WTC11 (cell line): ENCODE data around the gene DNAH7. TPM values are rescaled to one million over a fixed set of nuclear protein-coding genes. Genes with fewer than 3 reads are reported as not detected.

ENCODE experiments used
- ATAC-seq: fragments of 200-7000 bp; cut with Tn5 transposase; 2 replicates; pipeline ENCODE4 v1.10.0; 2021; ENCODE audit warnings: mild to moderate bottlenecking, moderate library complexity
- CTCF ChIA-PET: fragments of 300-600 bp; sonication (Branson Sonifier 250); formaldehyde crosslinking; loops from one replicate; lab custom pipeline; 2021; ENCODE audit warnings: antibody characterized with exemption; lab: Charles Lee
- POLR2A ChIA-PET: fragments of 350-600 bp; sonication (Branson Sonifier 250); formaldehyde crosslinking; loops from one replicate; lab custom pipeline; 2021; ENCODE audit warnings: antibody characterized with exemption; lab: Charles Lee
- DNase-seq: peaks from one replicate; pipeline ENCODE4 v3.0.0; 2021; ENCODE audit warnings: low spot score
- H3K27ac Mint-ChIP-seq: 2 replicates; pipeline ENCODE4 v1.8.0; 2021; ENCODE audit warnings: mixed read lengths
- H3K27me3 Mint-ChIP-seq: 2 replicates; pipeline ENCODE4 v1.8.0; 2021; ENCODE audit warnings: low read depth, mild to moderate bottlenecking, moderate library complexity, mixed read lengths
- H3K36me3 Mint-ChIP-seq: 2 replicates; pipeline ENCODE4 v1.8.0; 2021; ENCODE audit warnings: mixed read lengths
- H3K4me1 Mint-ChIP-seq: 2 replicates; pipeline ENCODE4 v1.8.0; 2022; ENCODE audit warnings: mixed read lengths
- H3K4me3 Mint-ChIP-seq: 2 replicates; pipeline ENCODE4 v1.8.0; 2021; ENCODE audit warnings: mild to moderate bottlenecking, moderate library complexity, mixed read lengths
- H3K9me3 Mint-ChIP-seq: 2 replicates; pipeline ENCODE4 v1.8.0; 2021; ENCODE audit warnings: mixed read lengths
- EMX1 ChIP-seq: fragments of 250-450 bp; sonication (Bioruptor Pico); IDR thresholded peaks from 2 replicates; pipeline ENCODE4 v1.8.0; 2021; ENCODE audit warnings: mild to moderate bottlenecking
- HMGA2 ChIP-seq: fragments of 250-450 bp; sonication (Bioruptor Pico); IDR thresholded peaks from 2 replicates; pipeline ENCODE4 v1.4.0; 2021; ENCODE audit warnings: mild to moderate bottlenecking, moderate library complexity
- JUN ChIP-seq: sonication (generic); formaldehyde crosslinking; IDR thresholded peaks from 2 replicates; pipeline ENCODE4 v1.8.0; 2023; ENCODE audit warnings: mild to moderate bottlenecking, missing genetic modification reagents
- NFYB ChIP-seq: sonication (generic); formaldehyde crosslinking; conservative IDR thresholded peaks from 2 replicates; pipeline ENCODE4 v1.8.0; 2022; ENCODE audit warnings: low read depth, missing genetic modification reagents
- SMAD4 ChIP-seq: sonication (generic); formaldehyde crosslinking; IDR thresholded peaks from 2 replicates; pipeline ENCODE4 v1.8.0; 2022; ENCODE audit warnings: mild to moderate bottlenecking, missing genetic modification reagents
- TEAD1 ChIP-seq: sonication (generic); formaldehyde crosslinking; IDR thresholded peaks from 2 replicates; pipeline ENCODE4 v1.8.0; 2022; ENCODE audit warnings: mild to moderate bottlenecking, missing genetic modification reagents
- ZNF423 ChIP-seq: fragments of 250-450 bp; sonication (Bioruptor Pico); IDR thresholded peaks from 2 replicates; pipeline ENCODE4 v2.1.2; 2022; ENCODE audit warnings: mild to moderate bottlenecking, moderate library complexity
- total RNA-seq: library from RNA; stranded (reverse); gene quantifications from 3 replicates; pipeline ENCODE4 v1.2.3, GENCODE V29; 2021
- TF ChIP-seq, protein P1 (sequence below): sonication (generic); formaldehyde crosslinking; IDR thresholded peaks from 2 replicates; pipeline ENCODE4 v1.8.1; 2023; ENCODE audit warnings: mild to moderate bottlenecking, missing genetic modification reagents, moderate library complexity
- TF ChIP-seq, protein P2 (sequence below): sonication (generic); formaldehyde crosslinking; IDR thresholded peaks from 2 replicates; pipeline ENCODE4 v1.8.1; 2023; ENCODE audit warnings: mild to moderate bottlenecking, missing genetic modification reagents, borderline replicate concordance
- TF ChIP-seq, protein P3 (sequence below): sonication (generic); formaldehyde crosslinking; IDR thresholded peaks from 2 replicates; pipeline ENCODE4 v1.8.0; 2022; ENCODE audit warnings: mild to moderate bottlenecking, missing genetic modification reagents
- TF ChIP-seq, protein P4 (sequence below): sonication (generic); formaldehyde crosslinking; conservative IDR thresholded peaks from 2 replicates; pipeline ENCODE4 v1.8.1; 2023; ENCODE audit warnings: mild to moderate bottlenecking, low read depth, missing genetic modification reagents, moderate library complexity
- TF ChIP-seq, protein P5 (sequence below): fragments of 200-600 bp; IDR thresholded peaks from 2 replicates; pipeline ENCODE4 v1.8.0; 2022; ENCODE audit warnings: antibody characterized with exemption
- TF ChIP-seq, protein P6 (sequence below): sonication (generic); formaldehyde crosslinking; IDR thresholded peaks from 2 replicates; pipeline ENCODE4 v1.8.0; 2022; ENCODE audit warnings: mild to moderate bottlenecking, missing genetic modification reagents
- TF ChIP-seq, protein P7 (sequence below): sonication (generic); formaldehyde crosslinking; IDR thresholded peaks from 2 replicates; pipeline ENCODE4 v1.8.1; 2023; ENCODE audit warnings: mild to moderate bottlenecking, missing genetic modification reagents, moderate library complexity
- TF ChIP-seq, protein P8 (sequence below): sonication (generic); formaldehyde crosslinking; IDR thresholded peaks from 2 replicates; pipeline ENCODE4 v1.8.1; 2023; ENCODE audit warnings: mild to moderate bottlenecking, moderate library complexity, missing genetic modification reagents
- TF ChIP-seq, protein P9 (sequence below): sonication (generic); formaldehyde crosslinking; IDR thresholded peaks from 2 replicates; pipeline ENCODE4 v1.8.1; 2023; ENCODE audit warnings: mild to moderate bottlenecking, missing genetic modification reagents
- TF ChIP-seq, protein P10 (sequence below): fragments of 250-450 bp; sonication (Bioruptor Pico); IDR thresholded peaks from 2 replicates; pipeline ENCODE4 v2.1.2; 2022; ENCODE audit warnings: mild to moderate bottlenecking, moderate library complexity

Gene DNAH7
- total RNA-seq, 1 experiment from 2014 or later: 0.04 TPM

DNA sequence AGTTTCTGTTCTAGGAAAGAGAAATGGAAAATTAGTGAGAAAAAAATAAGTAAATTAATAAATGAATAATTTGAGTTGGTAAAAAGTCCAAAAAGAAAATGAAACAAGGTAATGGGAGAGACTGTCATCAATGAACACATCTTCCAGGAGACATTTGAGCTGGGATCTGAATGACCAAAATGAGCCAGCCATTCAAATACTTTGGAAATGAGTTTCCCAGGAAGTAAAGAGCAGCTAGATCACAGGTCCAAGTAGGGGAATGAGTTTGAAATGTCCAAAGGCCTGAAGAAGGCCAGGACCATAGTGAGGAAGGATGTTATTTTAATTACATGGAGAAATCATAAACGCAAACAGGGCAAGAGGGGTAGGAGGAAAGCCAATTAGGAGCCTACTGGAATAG lies 6.6 kb upstream of the DNAH7 start (continued):
- TF ChIP-seq, protein P1, sequence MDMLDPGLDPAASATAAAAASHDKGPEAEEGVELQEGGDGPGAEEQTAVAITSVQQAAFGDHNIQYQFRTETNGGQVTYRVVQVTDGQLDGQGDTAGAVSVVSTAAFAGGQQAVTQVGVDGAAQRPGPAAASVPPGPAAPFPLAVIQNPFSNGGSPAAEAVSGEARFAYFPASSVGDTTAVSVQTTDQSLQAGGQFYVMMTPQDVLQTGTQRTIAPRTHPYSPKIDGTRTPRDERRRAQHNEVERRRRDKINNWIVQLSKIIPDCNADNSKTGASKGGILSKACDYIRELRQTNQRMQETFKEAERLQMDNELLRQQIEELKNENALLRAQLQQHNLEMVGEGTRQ (CRISPR knock-in tag): no peak
- TF ChIP-seq, protein P2, sequence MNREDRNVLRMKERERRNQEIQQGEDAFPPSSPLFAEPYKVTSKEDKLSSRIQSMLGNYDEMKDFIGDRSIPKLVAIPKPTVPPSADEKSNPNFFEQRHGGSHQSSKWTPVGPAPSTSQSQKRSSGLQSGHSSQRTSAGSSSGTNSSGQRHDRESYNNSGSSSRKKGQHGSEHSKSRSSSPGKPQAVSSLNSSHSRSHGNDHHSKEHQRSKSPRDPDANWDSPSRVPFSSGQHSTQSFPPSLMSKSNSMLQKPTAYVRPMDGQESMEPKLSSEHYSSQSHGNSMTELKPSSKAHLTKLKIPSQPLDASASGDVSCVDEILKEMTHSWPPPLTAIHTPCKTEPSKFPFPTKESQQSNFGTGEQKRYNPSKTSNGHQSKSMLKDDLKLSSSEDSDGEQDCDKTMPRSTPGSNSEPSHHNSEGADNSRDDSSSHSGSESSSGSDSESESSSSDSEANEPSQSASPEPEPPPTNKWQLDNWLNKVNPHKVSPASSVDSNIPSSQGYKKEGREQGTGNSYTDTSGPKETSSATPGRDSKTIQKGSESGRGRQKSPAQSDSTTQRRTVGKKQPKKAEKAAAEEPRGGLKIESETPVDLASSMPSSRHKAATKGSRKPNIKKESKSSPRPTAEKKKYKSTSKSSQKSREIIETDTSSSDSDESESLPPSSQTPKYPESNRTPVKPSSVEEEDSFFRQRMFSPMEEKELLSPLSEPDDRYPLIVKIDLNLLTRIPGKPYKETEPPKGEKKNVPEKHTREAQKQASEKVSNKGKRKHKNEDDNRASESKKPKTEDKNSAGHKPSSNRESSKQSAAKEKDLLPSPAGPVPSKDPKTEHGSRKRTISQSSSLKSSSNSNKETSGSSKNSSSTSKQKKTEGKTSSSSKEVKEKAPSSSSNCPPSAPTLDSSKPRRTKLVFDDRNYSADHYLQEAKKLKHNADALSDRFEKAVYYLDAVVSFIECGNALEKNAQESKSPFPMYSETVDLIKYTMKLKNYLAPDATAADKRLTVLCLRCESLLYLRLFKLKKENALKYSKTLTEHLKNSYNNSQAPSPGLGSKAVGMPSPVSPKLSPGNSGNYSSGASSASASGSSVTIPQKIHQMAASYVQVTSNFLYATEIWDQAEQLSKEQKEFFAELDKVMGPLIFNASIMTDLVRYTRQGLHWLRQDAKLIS (CRISPR knock-in tag): no peak
- TF ChIP-seq, protein P3, sequence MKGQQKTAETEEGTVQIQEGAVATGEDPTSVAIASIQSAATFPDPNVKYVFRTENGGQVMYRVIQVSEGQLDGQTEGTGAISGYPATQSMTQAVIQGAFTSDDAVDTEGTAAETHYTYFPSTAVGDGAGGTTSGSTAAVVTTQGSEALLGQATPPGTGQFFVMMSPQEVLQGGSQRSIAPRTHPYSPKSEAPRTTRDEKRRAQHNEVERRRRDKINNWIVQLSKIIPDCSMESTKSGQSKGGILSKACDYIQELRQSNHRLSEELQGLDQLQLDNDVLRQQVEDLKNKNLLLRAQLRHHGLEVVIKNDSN (CRISPR knock-in tag): no peak
- no peak for TF ChIP-seq JUN (CRISPR knock-in tag)
- TF ChIP-seq TEAD1: no peak
- no peak for TF ChIP-seq ZNF423 (CRISPR knock-in tag)
- TF ChIP-seq, protein P4, sequence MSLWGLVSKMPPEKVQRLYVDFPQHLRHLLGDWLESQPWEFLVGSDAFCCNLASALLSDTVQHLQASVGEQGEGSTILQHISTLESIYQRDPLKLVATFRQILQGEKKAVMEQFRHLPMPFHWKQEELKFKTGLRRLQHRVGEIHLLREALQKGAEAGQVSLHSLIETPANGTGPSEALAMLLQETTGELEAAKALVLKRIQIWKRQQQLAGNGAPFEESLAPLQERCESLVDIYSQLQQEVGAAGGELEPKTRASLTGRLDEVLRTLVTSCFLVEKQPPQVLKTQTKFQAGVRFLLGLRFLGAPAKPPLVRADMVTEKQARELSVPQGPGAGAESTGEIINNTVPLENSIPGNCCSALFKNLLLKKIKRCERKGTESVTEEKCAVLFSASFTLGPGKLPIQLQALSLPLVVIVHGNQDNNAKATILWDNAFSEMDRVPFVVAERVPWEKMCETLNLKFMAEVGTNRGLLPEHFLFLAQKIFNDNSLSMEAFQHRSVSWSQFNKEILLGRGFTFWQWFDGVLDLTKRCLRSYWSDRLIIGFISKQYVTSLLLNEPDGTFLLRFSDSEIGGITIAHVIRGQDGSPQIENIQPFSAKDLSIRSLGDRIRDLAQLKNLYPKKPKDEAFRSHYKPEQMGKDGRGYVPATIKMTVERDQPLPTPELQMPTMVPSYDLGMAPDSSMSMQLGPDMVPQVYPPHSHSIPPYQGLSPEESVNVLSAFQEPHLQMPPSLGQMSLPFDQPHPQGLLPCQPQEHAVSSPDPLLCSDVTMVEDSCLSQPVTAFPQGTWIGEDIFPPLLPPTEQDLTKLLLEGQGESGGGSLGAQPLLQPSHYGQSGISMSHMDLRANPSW (CRISPR knock-in tag): no peak
- TF ChIP-seq, protein P5, sequence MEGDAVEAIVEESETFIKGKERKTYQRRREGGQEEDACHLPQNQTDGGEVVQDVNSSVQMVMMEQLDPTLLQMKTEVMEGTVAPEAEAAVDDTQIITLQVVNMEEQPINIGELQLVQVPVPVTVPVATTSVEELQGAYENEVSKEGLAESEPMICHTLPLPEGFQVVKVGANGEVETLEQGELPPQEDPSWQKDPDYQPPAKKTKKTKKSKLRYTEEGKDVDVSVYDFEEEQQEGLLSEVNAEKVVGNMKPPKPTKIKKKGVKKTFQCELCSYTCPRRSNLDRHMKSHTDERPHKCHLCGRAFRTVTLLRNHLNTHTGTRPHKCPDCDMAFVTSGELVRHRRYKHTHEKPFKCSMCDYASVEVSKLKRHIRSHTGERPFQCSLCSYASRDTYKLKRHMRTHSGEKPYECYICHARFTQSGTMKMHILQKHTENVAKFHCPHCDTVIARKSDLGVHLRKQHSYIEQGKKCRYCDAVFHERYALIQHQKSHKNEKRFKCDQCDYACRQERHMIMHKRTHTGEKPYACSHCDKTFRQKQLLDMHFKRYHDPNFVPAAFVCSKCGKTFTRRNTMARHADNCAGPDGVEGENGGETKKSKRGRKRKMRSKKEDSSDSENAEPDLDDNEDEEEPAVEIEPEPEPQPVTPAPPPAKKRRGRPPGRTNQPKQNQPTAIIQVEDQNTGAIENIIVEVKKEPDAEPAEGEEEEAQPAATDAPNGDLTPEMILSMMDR: no peak
- TF ChIP-seq, protein P6, sequence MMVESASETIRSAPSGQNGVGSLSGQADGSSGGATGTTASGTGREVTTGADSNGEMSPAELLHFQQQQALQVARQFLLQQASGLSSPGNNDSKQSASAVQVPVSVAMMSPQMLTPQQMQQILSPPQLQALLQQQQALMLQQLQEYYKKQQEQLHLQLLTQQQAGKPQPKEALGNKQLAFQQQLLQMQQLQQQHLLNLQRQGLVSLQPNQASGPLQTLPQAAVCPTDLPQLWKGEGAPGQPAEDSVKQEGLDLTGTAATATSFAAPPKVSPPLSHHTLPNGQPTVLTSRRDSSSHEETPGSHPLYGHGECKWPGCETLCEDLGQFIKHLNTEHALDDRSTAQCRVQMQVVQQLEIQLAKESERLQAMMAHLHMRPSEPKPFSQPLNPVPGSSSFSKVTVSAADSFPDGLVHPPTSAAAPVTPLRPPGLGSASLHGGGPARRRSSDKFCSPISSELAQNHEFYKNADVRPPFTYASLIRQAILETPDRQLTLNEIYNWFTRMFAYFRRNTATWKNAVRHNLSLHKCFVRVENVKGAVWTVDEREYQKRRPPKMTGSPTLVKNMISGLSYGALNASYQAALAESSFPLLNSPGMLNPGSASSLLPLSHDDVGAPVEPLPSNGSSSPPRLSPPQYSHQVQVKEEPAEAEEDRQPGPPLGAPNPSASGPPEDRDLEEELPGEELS (CRISPR knock-in tag): no peak
- TF ChIP-seq NFYB: no peak

DNA sequence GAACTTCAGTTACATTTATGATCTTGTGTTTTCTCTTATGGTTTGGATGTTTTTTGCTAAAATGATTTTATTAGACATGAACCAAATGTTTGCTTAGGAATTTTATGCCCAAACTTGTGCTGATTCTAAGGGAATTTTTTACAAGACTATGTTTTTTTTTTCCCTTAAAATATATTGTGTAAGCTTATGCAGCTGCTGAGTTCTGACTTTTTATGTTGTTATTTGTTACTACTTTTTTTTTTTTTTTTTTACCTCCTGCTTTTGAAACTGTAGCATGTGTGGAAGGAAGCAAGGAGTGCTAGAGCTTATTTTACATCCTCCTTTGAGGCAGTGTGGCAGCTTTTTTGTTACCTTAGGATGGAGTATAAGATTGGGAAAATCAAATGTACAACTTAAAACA lies 6.0 kb upstream of the DNAH7 start:
- no peaks in the 10 kb centered on the region for H3K36me3 Mint-ChIP-seq
- ChIA-PET POLR2A (no interaction called here), CTCF (no interaction called here)
- H3K4me1 Mint-ChIP-seq: peaks cover 12% of the 10 kb centered on the region
- ATAC-seq (no peak), DNase-seq (no peak)
- H3K4me3 Mint-ChIP-seq: no peak overlapping the region
- H3K27ac Mint-ChIP-seq: no peak overlapping the region
- peaks cover 5% of the 10 kb centered on the region; the same call in 1 of the 2 replicates for H3K27me3 Mint-ChIP-seq
- H3K9me3 Mint-ChIP-seq: no peaks in the 10 kb centered on the region
- TF ChIP-seq TEAD1 (no peak), EMX1 (CRISPR knock-in tag) (no peak), SMAD4 (CRISPR knock-in tag) (no peak), HMGA2 (CRISPR knock-in tag) (no peak)
- TF ChIP-seq, protein P7, sequence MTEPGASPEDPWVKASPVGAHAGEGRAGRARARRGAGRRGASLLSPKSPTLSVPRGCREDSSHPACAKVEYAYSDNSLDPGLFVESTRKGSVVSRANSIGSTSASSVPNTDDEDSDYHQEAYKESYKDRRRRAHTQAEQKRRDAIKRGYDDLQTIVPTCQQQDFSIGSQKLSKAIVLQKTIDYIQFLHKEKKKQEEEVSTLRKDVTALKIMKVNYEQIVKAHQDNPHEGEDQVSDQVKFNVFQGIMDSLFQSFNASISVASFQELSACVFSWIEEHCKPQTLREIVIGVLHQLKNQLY: no peak
- TF ChIP-seq, protein P8, sequence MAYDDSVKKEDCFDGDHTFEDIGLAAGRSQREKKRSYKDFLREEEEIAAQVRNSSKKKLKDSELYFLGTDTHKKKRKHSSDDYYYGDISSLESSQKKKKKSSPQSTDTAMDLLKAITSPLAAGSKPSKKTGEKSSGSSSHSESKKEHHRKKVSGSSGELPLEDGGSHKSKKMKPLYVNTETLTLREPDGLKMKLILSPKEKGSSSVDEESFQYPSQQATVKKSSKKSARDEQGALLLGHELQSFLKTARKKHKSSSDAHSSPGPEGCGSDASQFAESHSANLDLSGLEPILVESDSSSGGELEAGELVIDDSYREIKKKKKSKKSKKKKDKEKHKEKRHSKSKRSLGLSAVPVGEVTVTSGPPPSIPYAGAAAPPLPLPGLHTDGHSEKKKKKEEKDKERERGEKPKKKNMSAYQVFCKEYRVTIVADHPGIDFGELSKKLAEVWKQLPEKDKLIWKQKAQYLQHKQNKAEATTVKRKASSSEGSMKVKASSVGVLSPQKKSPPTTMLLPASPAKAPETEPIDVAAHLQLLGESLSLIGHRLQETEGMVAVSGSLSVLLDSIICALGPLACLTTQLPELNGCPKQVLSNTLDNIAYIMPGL (CRISPR knock-in tag): no peak
- TF ChIP-seq, protein P9, sequence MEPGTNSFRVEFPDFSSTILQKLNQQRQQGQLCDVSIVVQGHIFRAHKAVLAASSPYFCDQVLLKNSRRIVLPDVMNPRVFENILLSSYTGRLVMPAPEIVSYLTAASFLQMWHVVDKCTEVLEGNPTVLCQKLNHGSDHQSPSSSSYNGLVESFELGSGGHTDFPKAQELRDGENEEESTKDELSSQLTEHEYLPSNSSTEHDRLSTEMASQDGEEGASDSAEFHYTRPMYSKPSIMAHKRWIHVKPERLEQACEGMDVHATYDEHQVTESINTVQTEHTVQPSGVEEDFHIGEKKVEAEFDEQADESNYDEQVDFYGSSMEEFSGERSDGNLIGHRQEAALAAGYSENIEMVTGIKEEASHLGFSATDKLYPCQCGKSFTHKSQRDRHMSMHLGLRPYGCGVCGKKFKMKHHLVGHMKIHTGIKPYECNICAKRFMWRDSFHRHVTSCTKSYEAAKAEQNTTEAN (CRISPR knock-in tag): no peak
- TF ChIP-seq, protein P10, sequence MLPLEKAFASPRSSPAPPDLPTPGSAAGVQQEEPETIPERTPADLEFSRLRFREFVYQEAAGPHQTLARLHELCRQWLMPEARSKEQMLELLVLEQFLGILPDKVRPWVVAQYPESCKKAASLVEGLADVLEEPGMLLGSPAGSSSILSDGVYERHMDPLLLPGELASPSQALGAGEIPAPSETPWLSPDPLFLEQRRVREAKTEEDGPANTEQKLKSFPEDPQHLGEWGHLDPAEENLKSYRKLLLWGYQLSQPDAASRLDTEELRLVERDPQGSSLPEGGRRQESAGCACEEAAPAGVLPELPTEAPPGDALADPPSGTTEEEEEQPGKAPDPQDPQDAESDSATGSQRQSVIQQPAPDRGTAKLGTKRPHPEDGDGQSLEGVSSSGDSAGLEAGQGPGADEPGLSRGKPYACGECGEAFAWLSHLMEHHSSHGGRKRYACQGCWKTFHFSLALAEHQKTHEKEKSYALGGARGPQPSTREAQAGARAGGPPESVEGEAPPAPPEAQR: no peak
